Sigmoid colon (tissue), 4 donors: ENCODE results near the gene CDH3.

Experiments used
- CTCF ChIP-seq, 4 experiments: fragments of 450-650 bp in 3 of 4; fragments of 200-600 bp in 1 of 4; IDR thresholded peaks; one replicate each; pipeline ENCODE4 v1.5.1; 2016 to 2019; ENCODE audit warnings: antibody characterized with exemption in 4 of 4, mild to moderate bottlenecking in 3 of 4, moderate library complexity in 2 of 4
- EP300 ChIP-seq, 4 donors: sonication (generic); formaldehyde crosslinking; IDR thresholded peaks; one replicate each; pipeline ENCODE4 v1.6.1; 2017; ENCODE audit warnings: antibody characterized with exemption in 4 of 4
- POLR2A ChIP-seq, 2 donors: fragments of 450-650 bp; IDR thresholded peaks; one replicate each; pipeline ENCODE4 v1.6.1; 2016; ENCODE audit warnings: antibody characterized with exemption in 2 of 2, mild to moderate bottlenecking in 2 of 2, moderate library complexity in 2 of 2
- POLR2AphosphoS5 ChIP-seq, 4 donors: sonication (generic); formaldehyde crosslinking; IDR thresholded peaks; one replicate each; pipeline ENCODE4 v1.6.1; 2017; ENCODE audit warnings: antibody characterized with exemption in 4 of 4

GRCh38 chr16:68731637-68732036, 86.5 kb downstream of the CDH3 start:
- TF ChIP-seq POLR2A (IDR thresholded peaks at IDR 0.05) (no peak), CTCF (IDR thresholded peaks at IDR 0.05) (no peak), POLR2AphosphoS5 (IDR thresholded peaks at IDR 0.05) (no peak), EP300 (IDR thresholded peaks at IDR 0.05) (no peak)
